HG02642 (cell line): ENCODE results near the gene CDYL.
"Not testable (repeated sequence)": the region's sequence is repeated elsewhere in the genome, so short reads cannot be mapped to it uniquely, and the experiment has no call there.

Experiments
- ATAC-seq: cut with Tn5 transposase; IDR thresholded peaks from one replicate; pipeline ENCODE4 v1.9.1; 2021; ENCODE audit warnings: mild to moderate bottlenecking; ENCODE audit not compliant: unreplicated experiment, poor library complexity

Gene CDYL

GRCh38 chr6:4829089-4829488 lies 52.9 kb downstream of the CDYL start:
- ATAC-seq, result no peak

- not testable (repeated sequence) for ATAC-seq
These were observed 59.3 kb downstream of the CDYL start for GRCh38 chr6:4835540-4835939.

DNA sequence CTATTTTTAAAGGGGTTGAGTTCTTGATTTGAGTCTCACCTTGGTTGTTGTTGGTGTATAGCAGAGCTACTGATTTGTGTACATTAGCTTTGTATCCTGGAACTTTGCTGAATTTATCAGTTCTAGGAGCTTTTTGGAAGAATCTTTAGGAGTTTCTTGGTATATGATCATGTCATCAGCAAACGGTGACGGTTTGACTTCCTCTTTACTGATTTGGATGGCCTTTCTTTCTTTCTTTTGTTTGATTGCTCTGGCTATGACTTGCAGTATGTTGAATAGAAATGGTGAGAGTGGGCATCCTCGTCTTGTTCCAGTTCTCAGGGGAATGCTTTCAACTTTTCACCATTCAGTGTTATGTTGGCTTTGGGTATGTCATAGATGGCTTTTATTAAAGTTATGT lies 64.0 kb downstream of the CDYL start:
- ATAC-seq, result no peak

DNA sequence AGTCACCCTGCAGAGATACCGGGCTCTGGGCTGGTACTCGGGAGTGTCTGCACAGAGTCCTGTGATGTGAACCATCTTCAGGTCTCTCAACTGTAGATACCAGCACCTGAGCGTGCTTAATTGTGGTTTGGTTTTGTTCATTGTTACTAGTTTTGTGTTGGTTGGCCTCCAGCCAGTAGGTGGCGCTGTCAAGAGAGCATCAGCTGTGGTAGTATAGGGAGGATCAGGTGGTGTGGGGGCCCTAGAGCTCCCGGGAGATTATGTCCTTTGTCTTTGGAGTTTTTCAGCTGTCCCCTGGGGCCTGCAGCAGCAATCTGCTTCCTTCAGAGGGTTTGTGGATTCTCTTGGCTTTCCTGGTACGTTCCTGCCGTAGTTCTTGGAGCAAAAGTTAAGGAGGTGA lies 67.9 kb downstream of the CDYL start:
- no peak for ATAC-seq

DNA sequence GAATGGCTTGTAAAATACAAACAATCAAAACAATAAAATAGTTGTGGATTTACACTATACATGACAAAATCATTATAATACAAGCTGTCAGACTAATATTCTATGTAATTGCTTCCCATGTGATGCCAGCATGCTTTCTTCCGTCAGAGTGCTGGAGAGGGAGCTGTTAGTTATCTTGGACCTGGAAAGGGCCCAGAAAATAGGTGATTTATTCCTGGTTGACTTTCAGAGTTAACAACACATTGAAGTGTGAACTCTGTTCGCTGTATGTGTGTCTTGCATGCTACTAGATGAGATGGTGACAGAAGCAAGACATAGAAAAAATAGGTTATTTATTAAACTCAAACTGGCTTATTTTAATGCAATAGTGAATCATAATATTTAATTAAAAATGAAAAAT lies 70.2 kb downstream of the CDYL start:
- ATAC-seq, result no peak

GRCh38 chr6:4848382-4849068 lies 72.3 kb downstream of the CDYL start:
- ATAC-seq, result no peak

DNA sequence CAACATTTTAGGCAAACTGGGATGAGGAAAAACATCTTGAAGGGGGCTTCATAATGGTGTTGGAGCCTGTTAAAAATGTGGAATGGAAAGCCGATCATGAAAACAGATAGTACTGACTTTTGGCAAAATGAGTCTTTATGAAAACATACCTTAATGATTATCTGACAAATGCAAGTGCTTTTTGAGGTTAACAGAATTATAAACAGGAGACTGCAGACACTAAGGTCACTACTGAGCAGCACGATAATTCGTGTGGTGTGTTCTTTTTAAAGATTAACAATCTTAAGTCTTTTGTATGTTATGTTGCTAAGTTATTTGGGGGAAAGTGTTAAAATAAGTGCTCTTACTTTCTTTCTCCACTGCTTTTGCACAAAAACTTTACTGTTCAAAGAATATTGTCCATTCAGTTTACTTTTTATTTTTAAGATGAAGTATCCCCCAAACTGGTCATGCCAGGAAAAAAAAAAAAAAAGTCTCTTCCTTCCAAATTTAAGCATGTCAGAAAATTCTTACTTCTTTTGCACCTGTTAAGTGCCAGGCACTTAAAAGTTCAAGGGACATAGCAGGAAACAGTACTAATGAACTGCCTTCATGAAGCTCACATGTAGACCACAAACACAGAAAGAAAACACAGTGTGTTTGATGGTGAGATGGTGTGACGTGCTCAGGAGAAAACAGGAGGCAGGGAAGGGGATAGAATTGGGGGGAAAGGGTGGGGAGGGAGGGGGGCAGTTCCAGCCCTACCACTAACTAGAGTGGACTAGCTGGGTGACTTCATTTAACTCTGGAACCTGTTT lies 73.2 kb downstream of the CDYL start:
- ATAC-seq, result no peak

GRCh38 chr6:4851035-4851434 lies 74.8 kb downstream of the CDYL start:
- no peak for ATAC-seq

DNA sequence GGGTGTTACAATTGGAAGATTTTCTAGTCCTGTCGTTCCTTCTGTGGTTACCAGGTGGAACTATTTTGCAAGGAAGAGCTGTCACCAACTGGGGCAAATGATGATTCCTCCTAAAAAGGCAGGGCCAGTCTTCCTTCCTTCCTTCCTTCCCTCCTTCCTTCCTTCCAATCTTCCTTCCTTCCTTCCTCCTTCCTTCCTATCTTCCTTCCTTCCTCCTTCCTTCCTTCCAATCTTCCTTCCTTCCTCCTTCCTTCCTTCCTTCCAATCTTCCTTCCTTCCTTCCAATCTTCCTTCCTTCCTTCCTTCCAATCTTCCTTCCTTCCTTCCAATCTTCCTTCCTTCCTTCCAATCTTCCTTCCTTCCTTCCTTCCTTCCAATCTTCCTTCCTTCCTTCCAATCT lies 76.0 kb downstream of the CDYL start:
- not testable (repeated sequence) for ATAC-seq

- no peak for ATAC-seq
These were observed 76.7 kb downstream of the CDYL start for GRCh38 chr6:4852938-4853337.

DNA sequence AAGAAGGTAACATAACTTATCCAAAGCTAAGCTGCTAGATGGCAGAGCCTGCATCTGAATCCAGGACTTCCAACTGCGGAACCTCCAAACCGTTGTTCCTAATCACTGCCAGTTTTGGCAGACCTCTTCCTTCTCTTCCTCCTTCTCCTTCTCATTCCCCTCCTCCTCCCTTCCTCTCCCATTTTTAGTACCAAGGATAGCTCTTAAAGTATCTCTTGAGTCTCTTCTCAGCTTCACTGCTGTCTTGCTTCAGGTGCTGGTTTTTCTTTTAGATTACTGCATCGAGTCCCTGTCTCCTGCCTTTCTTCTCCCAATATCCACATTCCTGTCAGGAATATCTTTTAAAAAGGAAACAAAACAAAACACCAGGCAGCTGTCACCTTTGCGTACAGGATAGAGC lies 77.1 kb downstream of the CDYL start:
- ATAC-seq, result no peak

GRCh38 chr6:4853782-4854511 lies 77.7 kb downstream of the CDYL start:
- no peak for ATAC-seq

DNA sequence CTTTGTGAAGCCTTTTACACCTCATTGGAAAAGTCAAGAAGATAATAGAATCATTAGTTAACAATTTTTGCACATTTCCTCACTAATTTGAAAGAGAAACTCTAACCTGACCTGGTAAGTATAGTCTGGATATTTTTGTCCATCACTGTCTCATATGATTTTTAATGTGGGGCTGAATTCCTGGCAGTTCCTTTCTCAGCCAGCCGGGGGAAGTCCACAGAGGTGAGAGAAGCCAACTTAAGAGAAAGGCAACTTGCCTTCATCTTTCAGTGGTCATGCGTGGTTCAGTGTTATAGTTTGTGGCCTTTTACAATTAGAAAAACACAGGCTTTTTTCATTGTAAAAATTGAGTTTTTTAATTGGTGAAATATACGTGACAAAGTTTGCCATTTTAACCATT lies 80.6 kb downstream of the CDYL start:
- no peak for ATAC-seq

DNA sequence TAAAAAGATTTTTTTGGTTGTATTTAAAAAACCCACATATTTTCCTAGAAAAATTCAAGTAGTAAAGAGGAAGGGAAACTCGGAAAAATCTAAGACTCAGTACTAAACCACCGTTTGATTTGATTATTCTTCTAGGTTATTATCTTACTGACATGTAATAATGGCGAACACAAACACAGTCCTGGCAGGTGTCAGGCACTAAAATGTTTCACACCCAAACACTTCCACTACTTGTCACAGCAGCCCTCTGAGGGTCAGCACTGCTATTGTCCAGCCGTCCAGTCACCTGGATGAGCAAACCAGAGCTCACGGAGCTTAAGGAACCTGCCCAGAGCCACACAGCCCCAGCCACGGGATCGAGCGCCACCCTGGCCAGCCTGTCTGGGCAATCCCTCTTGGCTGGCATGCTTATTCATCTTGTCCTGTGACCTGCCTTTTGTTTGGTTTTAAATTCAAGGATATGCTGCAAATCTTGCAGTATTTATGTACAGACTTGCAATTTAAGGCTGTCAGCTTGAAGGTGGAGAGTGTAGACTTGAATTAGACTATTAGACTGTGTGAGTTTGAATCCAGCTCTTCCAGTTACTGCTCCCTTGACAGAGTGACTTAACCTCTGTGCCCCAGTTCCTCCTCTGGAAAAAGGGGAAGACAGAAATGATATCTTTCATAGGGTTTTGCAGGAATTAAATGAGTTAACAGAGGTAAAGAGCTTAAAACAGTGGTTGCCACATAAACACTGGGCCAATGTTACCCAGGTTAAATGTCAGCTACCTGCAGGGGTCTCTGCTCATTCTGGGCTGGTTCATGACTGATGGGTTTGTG lies 82.2 kb downstream of the CDYL start:
- ATAC-seq, result no peak

GRCh38 chr6:4860387-4860786 lies 84.2 kb downstream of the CDYL start:
- ATAC-seq, result no peak

GRCh38 chr6:4861564-4861963 lies 85.4 kb downstream of the CDYL start:
- ATAC-seq, result no peak

DNA sequence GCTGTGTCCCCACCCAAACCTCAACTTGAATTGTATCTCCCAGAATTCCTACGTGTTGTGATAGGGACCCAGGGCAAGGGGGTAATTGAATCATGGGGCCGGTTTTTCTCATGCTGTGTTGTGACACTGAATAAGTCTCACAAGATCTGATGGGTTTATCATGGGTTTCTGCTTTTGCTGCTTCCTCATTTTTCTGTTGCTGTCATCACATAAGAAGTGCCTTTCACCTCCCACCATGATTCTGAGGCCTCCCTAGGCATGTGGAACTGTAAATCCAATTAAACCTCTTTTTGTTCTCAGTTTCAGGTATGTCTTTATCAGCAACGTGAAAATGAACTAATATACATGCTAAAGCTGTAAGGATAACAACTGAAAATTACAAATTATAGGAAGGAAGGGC lies 88.3 kb downstream of the CDYL start:
- ATAC-seq, result no peak

GRCh38 chr6:4865006-4865405 lies 88.8 kb downstream of the CDYL start:
- ATAC-seq, result not testable (repeated sequence)

DNA sequence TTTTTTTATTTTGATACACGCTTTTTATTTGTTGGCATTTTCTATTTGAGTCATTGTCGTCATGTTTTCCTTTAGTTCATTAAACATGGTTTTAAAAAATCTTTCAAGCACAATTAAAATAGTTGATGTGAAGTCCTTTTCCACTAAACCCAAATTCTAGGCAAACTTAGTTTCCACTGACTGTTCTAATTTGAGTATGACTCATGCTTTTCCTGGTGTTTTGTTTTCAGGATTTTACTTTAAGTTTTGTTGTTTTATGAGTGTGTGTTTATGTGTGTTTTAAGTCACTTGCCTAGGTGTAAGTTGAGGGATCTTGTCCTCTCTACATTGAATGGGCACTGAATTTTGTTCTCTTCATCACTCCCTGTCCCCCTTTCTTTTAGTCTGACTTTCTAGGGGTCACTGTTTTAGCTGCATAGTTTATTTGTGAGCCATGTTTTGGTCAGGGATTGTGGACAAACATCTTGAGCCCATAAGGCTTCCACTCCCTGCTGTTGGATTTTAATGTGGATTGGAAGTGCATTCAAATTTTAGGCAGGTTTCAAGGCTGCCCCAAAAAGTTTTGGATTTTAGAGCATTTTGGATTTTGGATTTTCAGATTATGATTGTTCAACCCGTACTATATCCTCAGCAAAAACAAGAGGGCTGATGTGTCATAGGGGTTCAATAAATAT lies 94.8 kb downstream of the CDYL start:
- no peak for ATAC-seq

DNA sequence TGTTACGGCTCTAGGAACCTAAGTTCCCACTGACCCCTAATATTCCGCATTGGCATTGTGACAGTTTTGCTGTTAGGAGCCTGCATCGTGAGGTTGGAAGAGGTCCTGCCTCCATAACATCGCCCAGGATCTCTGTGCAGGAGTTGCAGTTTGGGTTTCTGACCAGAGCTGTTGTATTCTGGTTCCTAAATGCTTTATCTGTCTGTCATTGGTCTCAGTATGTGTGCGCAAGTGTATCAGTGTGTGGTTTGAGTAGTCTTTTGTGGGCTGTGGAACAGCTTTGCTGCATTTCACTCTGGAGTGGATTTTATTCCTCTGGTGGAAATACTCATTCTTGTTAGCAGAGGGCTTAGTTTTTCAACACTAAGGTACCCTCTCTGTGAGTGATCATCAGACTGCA lies 95.6 kb downstream of the CDYL start:
- no peak for ATAC-seq
